ENCODE data around the gene PMEPA1. TPM values are rescaled to one million over a fixed set of nuclear protein-coding genes. Genes with fewer than 3 reads are reported as not detected.

Gene PMEPA1
- total RNA-seq, 1 donor from 2014 or later, result 151 TPM

- Mint-ChIP-seq H3K9me3 (ENCODE audit: low read depth) (no peaks in the 10 kb centered on the region), H3K27ac (ENCODE audit: unreplicated experiment) (no peak overlapping the region), H3K4me1 (ENCODE audit: low read depth) (peaks cover 42% of the 10 kb centered on the region), H3K36me3 (ENCODE audit: low read depth) (peaks cover 4% of the 10 kb centered on the region), H3K27me3 (ENCODE audit: low read depth) (no peaks in the 10 kb centered on the region), H3K4me3 (ENCODE audit: unreplicated experiment) (no peak overlapping the region)
- peak; percentile 87 for DNase-seq (ENCODE audit: low spot score)
- TF ChIP-seq CTCF (IDR thresholded peaks at IDR 0.05), result no peak
Observed at GRCh38 chr20:57663681-57664451, 45.9 kb downstream of the PMEPA1 start.

- H3K4me3 Mint-ChIP-seq (ENCODE audit: unreplicated experiment), result no peak overlapping the region
Observed at GRCh38 chr20:57663241-57663640, 46.6 kb downstream of the PMEPA1 start.

GRCh38 chr20:57662456-57663240, 47.2 kb downstream of the PMEPA1 start:
- Mint-ChIP-seq H3K4me1 (ENCODE audit: low read depth) (peaks cover 32% of the 10 kb centered on the region), H3K4me3 (ENCODE audit: unreplicated experiment) (no peak overlapping the region), H3K36me3 (ENCODE audit: low read depth) (peaks cover 9% of the 10 kb centered on the region), H3K27me3 (ENCODE audit: low read depth) (no peaks in the 10 kb centered on the region), H3K9me3 (ENCODE audit: low read depth) (no peaks in the 10 kb centered on the region), H3K27ac (ENCODE audit: unreplicated experiment) (no peak overlapping the region)
- DNase-seq (ENCODE audit: low spot score), result peak; percentile 81
- no peak for TF ChIP-seq CTCF (IDR thresholded peaks at IDR 0.05)

More at GRCh38 chr20:57663241-57663640, 46.6 kb downstream of the PMEPA1 start:
- Mint-ChIP-seq H3K9me3 (ENCODE audit: low read depth) (no peaks in the 10 kb centered on the region), H3K27me3 (ENCODE audit: low read depth) (no peaks in the 10 kb centered on the region), H3K4me1 (ENCODE audit: low read depth) (peaks cover 36% of the 10 kb centered on the region), H3K27ac (ENCODE audit: unreplicated experiment) (no peak overlapping the region), H3K36me3 (ENCODE audit: low read depth) (peaks cover 4% of the 10 kb centered on the region)
- DNase-seq (ENCODE audit: low spot score), result peak; percentile 64
- TF ChIP-seq CTCF (IDR thresholded peaks at IDR 0.05), result no peak

- H3K4me3 Mint-ChIP-seq (ENCODE audit: unreplicated experiment), result no peak overlapping the region
- peak overlapping the region; percentile 73 for H3K27ac Mint-ChIP-seq (ENCODE audit: unreplicated experiment)
- peaks cover 12% of the 10 kb centered on the region for H3K36me3 Mint-ChIP-seq (ENCODE audit: low read depth)
- no peak for DNase-seq (ENCODE audit: low spot score)
- no peaks in the 10 kb centered on the region for H3K9me3 Mint-ChIP-seq (ENCODE audit: low read depth)
- H3K27me3 Mint-ChIP-seq (ENCODE audit: low read depth), result no peaks in the 10 kb centered on the region
- H3K4me1 Mint-ChIP-seq (ENCODE audit: low read depth), result peaks cover 29% of the 10 kb centered on the region
- TF ChIP-seq CTCF (IDR thresholded peaks at IDR 0.05), result no peak
Observed at GRCh38 chr20:57661746-57662455, 47.9 kb downstream of the PMEPA1 start.
